H9 (cell line): ENCODE results near the gene FCAR. TPM values are rescaled to one million over a fixed set of nuclear protein-coding genes. Genes with fewer than 3 reads are reported as not detected.

ENCODE experiments used
- DNase-seq: peaks from one replicate; pipeline ENCODE4 v3.0.0-alpha.2; 2017
- H2AFZ ChIP-seq: one replicate; pipeline ENCODE4 v1.6.1; 2013; ENCODE audit warnings: mild to moderate bottlenecking, low read length, control low read depth, moderate library complexity
- H2AK5ac ChIP-seq: 2 replicates; pipeline ENCODE4 v1.6.1; 2013; ENCODE audit warnings: low read length, control low read depth, mixed read lengths; ENCODE audit not compliant: insufficient read length
- H2BK120ac ChIP-seq: one replicate; pipeline ENCODE4 v1.6.1; 2013; ENCODE audit warnings: low read depth, mild to moderate bottlenecking, low read length, control low read depth, inconsistent platforms; ENCODE audit not compliant: poor library complexity, severe bottlenecking
- H2BK12ac ChIP-seq: 2 replicates; pipeline ENCODE4 v1.6.1; 2013; ENCODE audit warnings: low read length, control low read depth, mixed read lengths, low read depth; ENCODE audit not compliant: insufficient read length
- H2BK15ac ChIP-seq: 2 replicates; pipeline ENCODE4 v1.6.1; 2013; ENCODE audit warnings: low read depth, low read length, control low read depth
- H2BK20ac ChIP-seq: one replicate; pipeline ENCODE4 v1.6.1; 2013; ENCODE audit warnings: low read depth, mild to moderate bottlenecking, low read length, control low read depth, inconsistent platforms; ENCODE audit not compliant: poor library complexity, severe bottlenecking
- H2BK5ac ChIP-seq: 2 replicates; pipeline ENCODE4 v1.6.1; 2013; ENCODE audit warnings: low read length, control low read depth, mixed read lengths; ENCODE audit not compliant: insufficient read length
- H3K14ac ChIP-seq: 2 replicates; pipeline ENCODE4 v1.6.1; 2013; ENCODE audit warnings: low read length, control low read depth; ENCODE audit not compliant: insufficient read depth
- H3K18ac ChIP-seq: 2 replicates; pipeline ENCODE4 v1.6.1; 2013; ENCODE audit warnings: low read depth, mild to moderate bottlenecking, mixed read lengths, low read length, control low read depth; ENCODE audit not compliant: insufficient read length
- H3K23ac ChIP-seq: 2 replicates; pipeline ENCODE4 v1.6.1; 2013; ENCODE audit warnings: low read length, control low read depth, mixed read lengths, low read depth; ENCODE audit not compliant: insufficient read length
- H3K23me2 ChIP-seq: 2 replicates; pipeline ENCODE4 v1.6.1; 2013; ENCODE audit warnings: low read depth, mild to moderate bottlenecking, mixed read lengths, low read length, control low read depth; ENCODE audit not compliant: insufficient read length, poor library complexity, severe bottlenecking
- H3K27ac ChIP-seq: 2 replicates; pipeline ENCODE4 v1.5.1; 2013; ENCODE audit warnings: low read length, control low read depth, mixed read lengths, low read depth; ENCODE audit not compliant: insufficient read length
- H3K27me3 ChIP-seq: 2 replicates; pipeline ENCODE4 v1.6.1; 2013; ENCODE audit warnings: low read length, control low read depth, inconsistent platforms; ENCODE audit not compliant: insufficient read depth
- H3K4ac ChIP-seq: 2 replicates; pipeline ENCODE4 v1.6.1; 2013; ENCODE audit warnings: low read depth, mild to moderate bottlenecking, control low read depth, inconsistent platforms, low read length, moderate library complexity
- H3K4me1 ChIP-seq: 2 replicates; pipeline ENCODE4 v1.6.1; 2013; ENCODE audit warnings: low read length, control low read depth, inconsistent platforms; ENCODE audit not compliant: insufficient read depth
- H3K4me2 ChIP-seq: 2 replicates; pipeline ENCODE4 v1.6.1; 2013; ENCODE audit warnings: low read length, control low read depth, mixed read lengths; ENCODE audit not compliant: insufficient read length, insufficient read depth
- H3K56ac ChIP-seq: 2 replicates; pipeline ENCODE4 v1.6.1; 2013; ENCODE audit warnings: low read depth, mild to moderate bottlenecking, mixed read lengths, low read length, control low read depth; ENCODE audit not compliant: insufficient read length
- H3K79me1 ChIP-seq: 2 replicates; pipeline ENCODE4 v1.6.1; 2013; ENCODE audit warnings: low read depth, mild to moderate bottlenecking, moderate library complexity, low read length, control low read depth, inconsistent platforms; ENCODE audit not compliant: insufficient read depth, poor library complexity, severe bottlenecking
- H3K79me2 ChIP-seq: 2 replicates; pipeline ENCODE4 v1.6.1; 2013; ENCODE audit warnings: low read length, control low read depth, inconsistent platforms; ENCODE audit not compliant: insufficient read depth
- H3K9ac ChIP-seq: 2 replicates; pipeline ENCODE4 v1.6.1; 2013; ENCODE audit warnings: low read length, control low read depth, mixed read lengths; ENCODE audit not compliant: insufficient read length; ENCODE audit errors: extremely low read depth
- H3K9me3 ChIP-seq: one replicate; pipeline ENCODE4 v1.6.1; 2013; ENCODE audit warnings: low read depth, low read length, inconsistent platforms; ENCODE audit not compliant: control insufficient read depth
- H3T11ph ChIP-seq: one replicate; pipeline ENCODE4 v1.6.1; 2013; ENCODE audit warnings: mild to moderate bottlenecking, low read length, control low read depth, inconsistent platforms
- H4K20me1 ChIP-seq: one replicate; pipeline ENCODE4 v1.6.1; 2013; ENCODE audit not compliant: control insufficient read depth, insufficient read length, insufficient read depth
- H4K5ac ChIP-seq: 2 replicates; pipeline ENCODE4 v1.6.1; 2013; ENCODE audit warnings: low read depth, mild to moderate bottlenecking, mixed read lengths, low read length, control low read depth; ENCODE audit not compliant: insufficient read length
- H4K8ac ChIP-seq: replicated peaks from 2 replicates; pipeline ENCODE4 v1.6.1; 2013; ENCODE audit warnings: low read length, control low read depth, mixed read lengths, low read depth; ENCODE audit not compliant: insufficient read length
- H4K91ac ChIP-seq: 2 replicates; pipeline ENCODE4 v1.6.1; 2013; ENCODE audit warnings: low read depth, mild to moderate bottlenecking, moderate library complexity, mixed read lengths, low read length, control low read depth; ENCODE audit not compliant: insufficient read length
- H3K27ac Mint-ChIP-seq, 3 experiments: 2 replicates in 2 of 3; 3 replicates in 1 of 3; pipeline ENCODE4 v1.8.0; 2020 to 2021; ENCODE audit warnings: mixed read lengths in 3 of 3, mild to moderate bottlenecking in 1 of 3, moderate library complexity in 1 of 3
- H3K27me3 Mint-ChIP-seq: 2 replicates; pipeline ENCODE4 v1.8.0; 2021; ENCODE audit warnings: low read depth, mild to moderate bottlenecking, moderate library complexity, mixed read lengths
- H3K36me3 Mint-ChIP-seq, 3 experiments: 2 replicates in 2 of 3; 3 replicates in 1 of 3; pipeline ENCODE4 v1.8.0; 2020 to 2021; ENCODE audit warnings: low read depth in 3 of 3, mixed read lengths in 3 of 3; ENCODE audit not compliant: insufficient read depth in 1 of 3
- H3K4me1 Mint-ChIP-seq, 2 experiments: 2 replicates each; pipeline ENCODE4 v1.8.0; 2020; ENCODE audit warnings: mixed read lengths in 2 of 2
- H3K4me3 Mint-ChIP-seq, 2 experiments: 2 replicates in 1 of 2; 3 replicates in 1 of 2; pipeline ENCODE4 v1.8.0; 2020 to 2021; ENCODE audit warnings: mild to moderate bottlenecking in 2 of 2, mixed read lengths in 2 of 2, moderate library complexity in 1 of 2
- H3K9me3 Mint-ChIP-seq, 2 experiments: 2 replicates in 1 of 2; 3 replicates in 1 of 2; pipeline ENCODE4 v1.8.0; 2020; ENCODE audit warnings: mild to moderate bottlenecking in 2 of 2, mixed read lengths in 2 of 2, moderate library complexity in 1 of 2
- WGBS: extraction: QIAGEN DNeasy Blood & Tissue Kit; methylation state at CpG from one replicate; pipeline ENCODE4 v1.1.7; 2013; ENCODE audit warnings: missing lambda C conversion rate, low lambda C conversion rate, mixed read lengths; ENCODE audit not compliant: insufficient read length; ENCODE audit errors: extremely low coverage; 5-methylcytosine and 5-hydroxymethylcytosine counted together
- total RNA-seq: library from RNA; stranded (reverse); gene quantifications from 2 replicates; pipeline ENCODE4 v1.2.1, GENCODE V29; 2021
- TF ChIP-seq, protein P1 (sequence below): fragments of 200-600 bp; sonication (generic); conservative IDR thresholded peaks from 3 replicates; pipeline ENCODE4 v1.8.0; 2021; ENCODE audit warnings: antibody characterized with exemption, mild to moderate bottlenecking

Gene FCAR
- total RNA-seq, 1 experiment from 2014 or later: not detected

DNA sequence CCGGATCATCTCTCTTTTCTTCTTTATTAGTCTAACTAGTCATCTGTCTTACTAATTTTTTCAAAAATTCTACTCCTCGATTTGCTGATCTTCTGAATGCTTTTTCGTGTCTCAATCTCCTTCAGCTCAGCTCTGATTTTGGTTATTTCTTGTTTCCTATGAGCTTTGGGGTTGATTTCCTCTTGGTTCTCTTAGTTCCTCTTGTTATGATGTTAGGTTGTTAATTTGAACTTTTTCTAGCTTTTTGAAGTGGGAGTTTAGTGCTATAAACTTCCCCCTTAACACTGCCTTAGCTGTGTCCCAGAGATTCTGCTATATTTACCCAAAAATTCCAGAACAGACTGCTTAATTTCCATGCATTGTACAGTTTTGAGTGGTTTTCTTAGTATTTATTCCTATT is 3.4 kb downstream of the FCAR start:
- H3K4me2 ChIP-seq: no peak overlapping the region
- H2BK120ac ChIP-seq: no peak overlapping the region
- peaks cover 49% of the 10 kb centered on the region for H3K27me3 Mint-ChIP-seq

More for the DNA sequence above, 3.4 kb downstream of the FCAR start:
- H3T11ph ChIP-seq: no peak overlapping the region
- no peak overlapping the region for H2AK5ac ChIP-seq
- H2BK20ac ChIP-seq: no peak overlapping the region
- no peak for DNase-seq
- TF ChIP-seq, protein P1, sequence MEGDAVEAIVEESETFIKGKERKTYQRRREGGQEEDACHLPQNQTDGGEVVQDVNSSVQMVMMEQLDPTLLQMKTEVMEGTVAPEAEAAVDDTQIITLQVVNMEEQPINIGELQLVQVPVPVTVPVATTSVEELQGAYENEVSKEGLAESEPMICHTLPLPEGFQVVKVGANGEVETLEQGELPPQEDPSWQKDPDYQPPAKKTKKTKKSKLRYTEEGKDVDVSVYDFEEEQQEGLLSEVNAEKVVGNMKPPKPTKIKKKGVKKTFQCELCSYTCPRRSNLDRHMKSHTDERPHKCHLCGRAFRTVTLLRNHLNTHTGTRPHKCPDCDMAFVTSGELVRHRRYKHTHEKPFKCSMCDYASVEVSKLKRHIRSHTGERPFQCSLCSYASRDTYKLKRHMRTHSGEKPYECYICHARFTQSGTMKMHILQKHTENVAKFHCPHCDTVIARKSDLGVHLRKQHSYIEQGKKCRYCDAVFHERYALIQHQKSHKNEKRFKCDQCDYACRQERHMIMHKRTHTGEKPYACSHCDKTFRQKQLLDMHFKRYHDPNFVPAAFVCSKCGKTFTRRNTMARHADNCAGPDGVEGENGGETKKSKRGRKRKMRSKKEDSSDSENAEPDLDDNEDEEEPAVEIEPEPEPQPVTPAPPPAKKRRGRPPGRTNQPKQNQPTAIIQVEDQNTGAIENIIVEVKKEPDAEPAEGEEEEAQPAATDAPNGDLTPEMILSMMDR: no peak
- H3K56ac ChIP-seq: no peak overlapping the region
- no peak overlapping the region for H3K9ac ChIP-seq
- Mint-ChIP-seq H3K4me3 (no peak overlapping the region), H3K27ac (no peak overlapping the region), H3K36me3 (peaks cover 0 to 10% (median 0%) of the 10 kb centered on the region in 3 experiments; a peak in 2 of 7 replicates), H3K9me3 (peaks cover 28 to 91% of the 10 kb centered on the region in 2 experiments), H3K4me1 (peaks cover 0 to 10% of the 10 kb centered on the region in 2 experiments; a peak in 2 of 4 replicates)
- no CpG with 5 or more reads among the region's 3 CpGs for WGBS
- H2AFZ ChIP-seq: no peak overlapping the region
- no peak overlapping the region for H2BK5ac ChIP-seq
- H4K20me1 ChIP-seq: no peaks in the 10 kb centered on the region
- no peaks in the 10 kb centered on the region for H3K4me1 ChIP-seq
- no peak overlapping the region for H4K8ac ChIP-seq
- H4K91ac ChIP-seq: no peak overlapping the region
- H3K79me2 ChIP-seq: no peaks in the 10 kb centered on the region
- H3K9me3 ChIP-seq: no peaks in the 10 kb centered on the region
- no peak overlapping the region for H3K18ac ChIP-seq
- H3K27ac ChIP-seq: no peak overlapping the region
- no peak overlapping the region for H2BK12ac ChIP-seq
- H3K23ac ChIP-seq: no peak overlapping the region
- no peak overlapping the region for H2BK15ac ChIP-seq
- no peaks in the 10 kb centered on the region for H3K79me1 ChIP-seq
- no peak overlapping the region for H3K4ac ChIP-seq
- no peak overlapping the region for H3K14ac ChIP-seq
- no peaks in the 10 kb centered on the region for H3K23me2 ChIP-seq
- no peaks in the 10 kb centered on the region for H3K27me3 ChIP-seq
- H4K5ac ChIP-seq: no peak overlapping the region
